HFFc6 (cell line): ENCODE measurements around the gene MYO5A. TPM values are rescaled to one million over a fixed set of nuclear protein-coding genes. Genes with fewer than 3 reads are reported as not detected.
"Not testable (repeated sequence)": the region's sequence is repeated elsewhere in the genome, so short reads cannot be mapped to it uniquely, and the experiment has no call there.

ENCODE experiments used
- DNase-seq: peaks from one replicate; pipeline ENCODE4 v3.0.0-alpha.2; 2018
- H3K27ac Mint-ChIP-seq: 2 replicates; pipeline ENCODE4 v1.8.0; 2020; ENCODE audit warnings: mild to moderate bottlenecking, mixed read lengths
- H3K27me3 Mint-ChIP-seq: 2 replicates; pipeline ENCODE4 v1.8.0; 2021; ENCODE audit warnings: mild to moderate bottlenecking, moderate library complexity, mixed read lengths; ENCODE audit not compliant: insufficient read depth
- H3K36me3 Mint-ChIP-seq: 2 replicates; pipeline ENCODE4 v1.8.0; 2021; ENCODE audit warnings: low read depth, mixed read lengths
- H3K4me1 Mint-ChIP-seq: 2 replicates; pipeline ENCODE4 v1.8.0; 2020; ENCODE audit warnings: low read depth, mixed read lengths
- H3K4me3 Mint-ChIP-seq: 2 replicates; pipeline ENCODE4 v1.8.0; 2020; ENCODE audit warnings: mild to moderate bottlenecking, moderate library complexity, mixed read lengths
- H3K9me3 Mint-ChIP-seq: 2 replicates; pipeline ENCODE4 v1.8.0; 2020; ENCODE audit warnings: mild to moderate bottlenecking, mixed read lengths
- CTCF ChIP-seq: fragments of 200-600 bp; sonication (generic); IDR thresholded peaks from 2 replicates; pipeline ENCODE4 v1.5.0; 2021; ENCODE audit warnings: antibody characterized with exemption, mild to moderate bottlenecking
- total RNA-seq, 6 experiments: library from RNA; stranded (reverse); fragmentation: NEBNext Ultra II Directional; extraction: Animal tissue kit (Norgen Biotek cat#: 25700); gene quantifications; 2 replicates in 1 of 6; 3 replicates in 5 of 6; pipeline ENCODE4 v1.2.3, GENCODE V29; 2021

MYO5A gene
- total RNA-seq, 6 experiments from 2014 or later = 47.4 to 59.4 (median 54.0) TPM

- peaks cover 2% of the 10 kb centered on the region; the same call in 1 of the 2 replicates for H3K27me3 Mint-ChIP-seq
- peaks cover 36% of the 10 kb centered on the region for H3K36me3 Mint-ChIP-seq
- H3K9me3 Mint-ChIP-seq = no peaks in the 10 kb centered on the region
- no peak overlapping the region for H3K4me3 Mint-ChIP-seq
- peaks cover 10% of the 10 kb centered on the region for H3K4me1 Mint-ChIP-seq
- no peak for TF ChIP-seq CTCF
- no peak overlapping the region for H3K27ac Mint-ChIP-seq
- no peak for DNase-seq
These were observed 23.1 kb upstream of the MYO5A start for GRCh38 chr15:52551762-52552161.

GRCh38 chr15:52551186-52551585 lies 22.5 kb upstream of the MYO5A start:
- not testable (repeated sequence) for H3K27ac Mint-ChIP-seq, H3K4me3 Mint-ChIP-seq, H3K4me1 Mint-ChIP-seq, H3K9me3 Mint-ChIP-seq, DNase-seq, H3K27me3 Mint-ChIP-seq
- peaks cover 37% of the 10 kb centered on the region for H3K36me3 Mint-ChIP-seq

- H3K27ac Mint-ChIP-seq = no peak overlapping the region
- no peaks in the 10 kb centered on the region for H3K9me3 Mint-ChIP-seq
- DNase-seq = no peak
- no peak overlapping the region for H3K4me3 Mint-ChIP-seq
- peaks cover 30% of the 10 kb centered on the region for H3K36me3 Mint-ChIP-seq
- H3K4me1 Mint-ChIP-seq = peaks cover 4% of the 10 kb centered on the region; the same call in 1 of the 2 replicates
- TF ChIP-seq CTCF = no peak
- peaks cover 2% of the 10 kb centered on the region for H3K27me3 Mint-ChIP-seq
These were observed 17.5 kb upstream of the MYO5A start for GRCh38 chr15:52546031-52546751.

- H3K4me1 Mint-ChIP-seq = peaks cover 1% of the 10 kb centered on the region; the same call in 1 of the 2 replicates
- H3K27me3 Mint-ChIP-seq = peaks cover 3% of the 10 kb centered on the region; the same call in 1 of the 2 replicates
- H3K4me3 Mint-ChIP-seq = no peak overlapping the region
- H3K9me3 Mint-ChIP-seq = peaks cover 8% of the 10 kb centered on the region
- H3K27ac Mint-ChIP-seq = no peak overlapping the region
- no peak for TF ChIP-seq CTCF
- peaks cover 2% of the 10 kb centered on the region for H3K36me3 Mint-ChIP-seq
- DNase-seq = no peak
These were observed 11.8 kb upstream of the MYO5A start for GRCh38 chr15:52540374-52541012.

GRCh38 chr15:52537459-52537858 lies 8.8 kb upstream of the MYO5A start:
- no peak for TF ChIP-seq CTCF
- no peak overlapping the region for H3K27ac Mint-ChIP-seq

GRCh38 chr15:52532427-52532826 lies 3.7 kb upstream of the MYO5A start:
- Mint-ChIP-seq H3K9me3 (no peaks in the 10 kb centered on the region), H3K36me3 (no peaks in the 10 kb centered on the region), H3K27me3 (peaks cover 1% of the 10 kb centered on the region; the same call in 1 of the 2 replicates), H3K4me3 (no peak overlapping the region), H3K27ac (no peak overlapping the region), H3K4me1 (peaks cover 33% of the 10 kb centered on the region)
- DNase-seq = no peak
- no peak for TF ChIP-seq CTCF

More at GRCh38 chr15:52537459-52537858, 8.8 kb upstream of the MYO5A start:
- peaks cover 3% of the 10 kb centered on the region; the same call in 1 of the 2 replicates for H3K27me3 Mint-ChIP-seq
- DNase-seq = no peak
- H3K36me3 Mint-ChIP-seq = no peaks in the 10 kb centered on the region
- H3K4me1 Mint-ChIP-seq = peaks cover 7% of the 10 kb centered on the region
- H3K4me3 Mint-ChIP-seq = no peak overlapping the region
- H3K9me3 Mint-ChIP-seq = peaks cover 8% of the 10 kb centered on the region
